Measurements from ENCODE around the gene MSS51.

- TF ChIP-seq CTCF (IDR thresholded peaks at IDR 0.05) (no peak), POLR2AphosphoS5 (IDR thresholded peaks at IDR 0.05) (no peak)
These were observed 15.0 kb upstream of the MSS51 start for GRCh38 chr10:73448384-73448783.

Measured in transverse colon (tissue), 4 donors.